HG03460 (cell line): ENCODE measurements around the gene ZNRF1.
"Not testable (repeated sequence)": the region's sequence is repeated elsewhere in the genome, so short reads cannot be mapped to it uniquely, and the experiment has no call there.

Experiments used
- ATAC-seq: cut with Tn5 transposase; IDR thresholded peaks from one replicate; pipeline ENCODE4 v1.9.1; 2021; ENCODE audit not compliant: unreplicated experiment

Gene ZNRF1

DNA sequence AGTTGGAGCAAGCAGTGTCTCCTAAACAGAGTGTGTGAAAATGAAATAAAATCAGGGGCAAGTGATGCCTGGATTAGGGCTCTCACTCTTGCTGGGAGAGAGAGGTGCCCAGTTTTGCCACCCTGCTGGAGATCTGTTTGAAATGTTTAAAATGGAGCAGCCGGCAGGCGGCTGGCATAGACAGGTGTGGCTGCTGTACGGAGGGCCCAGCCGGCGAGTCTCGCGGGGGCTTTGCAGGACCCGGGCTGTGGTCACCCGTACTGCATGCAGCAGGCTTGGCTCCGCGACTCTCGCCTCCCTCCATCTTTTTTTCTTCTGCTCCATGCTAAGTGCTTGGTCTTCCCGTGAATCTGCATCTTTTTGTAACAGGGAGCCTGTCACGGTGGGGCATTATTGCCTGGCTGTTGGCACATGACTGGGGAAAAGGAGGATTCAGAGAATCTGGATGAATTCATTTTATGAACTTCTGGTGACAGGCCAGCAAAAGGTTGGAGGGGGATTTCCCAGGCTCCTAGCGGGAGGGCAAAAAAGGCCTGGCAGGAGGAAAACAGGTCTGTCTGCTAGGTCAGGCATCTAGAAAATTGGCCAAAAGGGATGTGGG, 1.8 kb downstream of the ZNRF1 start:
- no peak for ATAC-seq

DNA sequence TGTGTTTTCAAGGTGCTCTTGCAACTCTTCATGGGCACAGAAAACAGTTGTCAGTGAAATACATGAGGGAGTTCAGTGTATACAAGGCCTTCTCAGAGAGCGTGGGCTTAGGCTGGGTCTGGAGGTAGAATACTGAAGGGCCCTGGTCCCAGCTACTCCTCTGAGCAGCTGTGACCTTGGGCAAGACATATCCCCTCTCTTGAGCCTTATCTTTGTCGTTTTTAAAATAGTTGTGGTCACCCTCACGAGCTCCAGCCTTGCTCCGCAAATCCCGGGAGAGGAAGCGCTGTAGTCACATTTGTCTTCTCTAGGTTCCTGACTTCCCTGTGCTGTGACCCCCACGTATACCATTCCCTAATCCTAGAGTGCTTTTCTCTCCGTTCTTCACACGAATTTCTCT, 3.6 kb downstream of the ZNRF1 start:
- no peak for ATAC-seq

DNA sequence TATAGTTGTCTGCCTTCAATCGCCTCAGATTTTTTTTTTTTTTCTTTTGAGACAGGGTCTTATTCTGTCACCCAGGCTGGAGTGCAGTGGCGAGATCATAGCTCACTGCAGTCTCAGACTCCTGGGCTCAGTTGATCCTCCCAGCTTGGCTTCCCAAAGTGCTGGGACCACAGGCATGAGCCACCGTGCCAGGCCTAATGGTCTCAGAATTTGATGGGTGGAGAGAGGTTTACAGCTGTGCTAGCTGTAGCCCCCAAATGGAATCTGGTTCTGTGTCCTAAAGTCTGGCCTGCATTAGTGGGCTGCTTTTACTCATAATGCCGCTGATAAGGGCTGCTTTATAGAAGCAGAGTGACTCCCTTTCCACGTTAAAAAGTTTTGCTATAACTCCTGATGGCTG, 5.1 kb downstream of the ZNRF1 start:
- ATAC-seq = no peak

DNA sequence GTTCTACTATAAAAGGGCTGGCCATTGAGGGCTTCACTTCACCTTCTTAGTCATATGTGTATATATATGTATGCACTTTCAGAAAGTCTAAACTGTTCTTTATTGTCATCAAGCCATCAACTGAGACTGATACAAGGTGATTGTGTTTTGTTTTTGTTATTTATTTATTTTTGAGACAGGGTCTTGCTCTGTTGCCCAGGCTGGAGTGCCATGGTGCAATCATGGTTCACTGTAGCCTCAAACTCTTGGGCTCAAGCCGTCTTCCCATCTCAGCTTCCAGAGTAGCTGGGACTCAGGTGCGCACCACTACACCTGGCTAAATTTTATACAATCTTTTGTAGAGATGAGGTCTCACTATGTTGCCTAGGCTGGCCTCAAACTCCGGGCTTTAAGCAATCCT, 5.6 kb downstream of the ZNRF1 start:
- no peak for ATAC-seq

DNA sequence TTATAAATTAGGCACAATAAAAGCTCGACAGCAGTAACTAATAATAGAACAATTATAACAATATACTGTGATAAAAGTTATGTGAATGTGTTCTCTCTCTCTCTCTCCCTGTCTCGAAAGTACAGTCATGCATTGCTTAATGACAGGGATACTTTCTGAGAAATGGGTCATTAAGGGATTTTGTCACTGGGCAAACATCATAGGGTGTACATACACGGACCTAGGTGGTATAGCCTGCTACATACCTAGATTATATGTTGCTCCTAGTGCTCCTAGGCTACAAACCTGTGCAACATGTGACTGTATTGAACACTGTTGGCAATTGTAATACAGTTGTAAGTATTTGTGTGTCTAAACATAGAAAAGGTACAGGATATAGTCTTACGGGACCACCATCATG, 6.9 kb downstream of the ZNRF1 start:
- no peak for ATAC-seq

DNA sequence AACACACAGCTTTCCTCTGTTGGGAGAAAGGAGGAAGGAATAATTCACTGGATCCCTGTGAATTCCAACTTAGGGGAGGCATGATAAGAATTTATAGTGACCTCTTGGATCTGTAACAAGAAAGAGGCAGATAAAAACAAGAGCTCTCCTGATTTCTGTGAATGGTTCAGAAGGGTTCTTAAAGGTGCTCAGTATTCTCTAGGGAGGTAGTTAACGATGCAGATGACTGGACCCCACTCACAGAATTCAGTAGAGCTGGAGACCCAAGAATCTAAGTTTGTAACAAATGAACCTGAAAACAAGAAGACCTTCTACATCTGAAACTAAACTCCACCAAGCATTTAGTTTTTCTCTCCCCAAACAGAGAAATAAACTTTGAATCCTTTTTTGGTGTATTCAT, 8.6 kb downstream of the ZNRF1 start:
- ATAC-seq = no peak

DNA sequence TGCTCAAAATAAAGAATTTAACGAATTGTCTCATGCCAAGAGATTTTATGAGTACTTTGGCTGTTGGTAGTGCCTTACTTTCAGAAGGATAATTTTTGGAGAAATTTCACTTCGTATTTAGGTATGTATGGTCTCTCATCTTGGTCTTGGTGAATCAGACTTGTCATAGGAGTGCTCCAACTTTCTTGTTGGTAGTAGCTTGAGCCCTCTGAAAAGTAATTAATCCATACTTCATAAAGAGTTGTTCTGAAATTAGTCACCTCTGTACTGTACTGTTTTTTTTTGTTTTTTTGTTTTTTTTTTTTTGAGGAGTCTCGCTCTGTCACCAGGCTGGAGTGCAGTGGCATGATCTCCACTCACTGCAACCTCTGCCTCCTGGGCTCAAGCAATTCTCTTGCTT, 11.6 kb downstream of the ZNRF1 start:
- no peak for ATAC-seq

DNA sequence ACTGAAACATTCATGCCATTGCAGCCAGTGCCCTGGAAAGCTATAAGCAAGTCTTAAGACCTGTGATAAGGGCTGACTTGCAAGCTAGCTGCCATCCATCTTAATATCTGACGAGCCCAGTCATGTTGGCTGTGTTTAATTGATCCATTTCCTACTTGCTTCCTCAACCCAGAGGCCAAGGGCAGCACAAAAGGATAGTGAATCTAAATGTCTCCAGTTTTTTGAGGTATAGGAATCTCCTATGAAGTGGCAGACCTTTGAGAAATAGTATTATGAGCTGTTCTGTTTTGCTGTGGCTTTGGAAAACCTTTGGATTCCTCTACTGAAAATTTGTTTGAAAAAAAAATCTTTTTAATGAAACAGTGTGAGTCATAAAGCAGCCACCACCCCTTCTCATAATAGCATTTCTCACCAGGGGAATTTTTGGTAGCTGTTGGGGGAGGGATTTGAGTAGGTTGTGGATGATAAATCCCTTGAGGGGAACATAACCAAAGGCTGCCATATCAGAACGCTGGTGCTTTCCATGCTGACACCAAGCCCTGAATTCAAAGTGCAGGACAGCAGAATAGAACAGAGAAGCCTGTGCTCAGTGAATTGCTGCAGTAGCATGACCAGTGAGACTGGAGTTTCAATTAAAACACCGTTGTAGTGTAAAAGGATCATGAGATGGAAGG, 12.9 kb downstream of the ZNRF1 start:
- peak; percentile 53 for ATAC-seq

DNA sequence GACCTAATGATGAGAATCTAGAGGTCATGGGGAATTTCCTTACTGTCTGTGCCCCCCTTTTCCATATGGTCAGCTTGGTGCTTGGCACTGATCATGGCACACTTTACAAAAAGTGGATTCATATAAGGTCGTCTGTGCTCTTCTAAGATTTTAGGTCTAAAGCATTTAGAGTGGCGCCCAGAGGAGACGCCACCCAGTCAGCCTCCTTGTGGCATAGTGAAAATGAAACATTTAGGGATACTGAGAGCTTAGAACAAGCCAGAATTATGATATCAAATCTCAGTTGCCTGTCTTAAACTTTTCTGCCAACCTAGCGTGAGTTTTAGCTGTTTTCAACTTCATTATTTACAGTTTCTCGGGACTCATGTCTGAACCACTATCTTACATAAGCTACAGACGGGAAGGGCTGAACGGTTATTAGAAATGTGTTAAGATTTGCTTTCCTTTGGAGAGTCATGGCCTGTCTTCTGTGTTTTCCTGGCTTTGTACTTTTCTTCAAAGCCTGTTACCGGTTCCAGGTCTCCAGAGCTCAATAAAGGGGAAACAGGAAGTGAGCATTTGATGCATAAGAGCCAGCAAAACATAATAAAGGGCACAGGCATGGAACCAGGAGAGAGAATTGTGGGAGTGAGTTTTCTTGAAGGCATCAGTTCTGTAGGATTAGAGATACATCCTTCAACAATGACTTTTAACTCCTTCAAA, 13.7 kb downstream of the ZNRF1 start:
- peak; percentile 22 for ATAC-seq

DNA sequence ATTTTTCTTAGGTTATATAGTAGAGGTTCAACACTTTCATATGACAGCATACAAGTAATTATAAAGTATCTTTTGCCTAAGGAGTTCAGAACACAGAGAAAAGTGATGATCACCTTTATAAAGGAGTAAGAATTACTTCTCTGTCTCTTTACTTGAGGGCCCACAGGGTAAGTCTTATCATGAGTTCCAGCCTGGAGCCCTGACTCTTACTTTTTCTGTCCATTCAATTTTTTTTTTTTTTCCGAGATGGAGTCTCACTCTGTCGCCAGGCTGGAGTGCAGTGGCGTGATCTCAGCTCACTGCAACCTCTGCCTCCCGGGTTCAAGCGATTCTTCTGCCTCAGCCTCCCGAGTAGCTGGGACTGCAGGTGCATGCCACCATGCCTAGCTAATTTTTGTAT, 14.3 kb downstream of the ZNRF1 start:
- not testable (repeated sequence) for ATAC-seq

DNA sequence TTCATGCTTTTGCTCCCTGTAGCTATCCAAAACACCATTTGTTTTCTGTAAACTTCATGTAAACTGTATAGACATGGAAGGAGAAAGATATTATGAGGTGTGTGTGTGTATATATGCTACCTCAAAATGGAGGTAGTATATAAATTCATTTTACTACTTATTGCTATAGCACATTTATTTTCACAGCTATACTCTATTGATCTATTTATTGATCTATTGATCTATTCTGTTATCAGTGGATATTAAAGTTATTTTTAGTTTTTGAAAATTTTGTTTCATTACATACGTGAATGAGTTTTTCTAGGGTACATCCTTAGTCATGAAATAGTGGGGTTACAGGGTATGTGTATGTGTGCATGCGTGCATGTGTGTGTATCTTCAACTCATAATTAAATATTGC, 15.5 kb downstream of the ZNRF1 start:
- no peak for ATAC-seq

DNA sequence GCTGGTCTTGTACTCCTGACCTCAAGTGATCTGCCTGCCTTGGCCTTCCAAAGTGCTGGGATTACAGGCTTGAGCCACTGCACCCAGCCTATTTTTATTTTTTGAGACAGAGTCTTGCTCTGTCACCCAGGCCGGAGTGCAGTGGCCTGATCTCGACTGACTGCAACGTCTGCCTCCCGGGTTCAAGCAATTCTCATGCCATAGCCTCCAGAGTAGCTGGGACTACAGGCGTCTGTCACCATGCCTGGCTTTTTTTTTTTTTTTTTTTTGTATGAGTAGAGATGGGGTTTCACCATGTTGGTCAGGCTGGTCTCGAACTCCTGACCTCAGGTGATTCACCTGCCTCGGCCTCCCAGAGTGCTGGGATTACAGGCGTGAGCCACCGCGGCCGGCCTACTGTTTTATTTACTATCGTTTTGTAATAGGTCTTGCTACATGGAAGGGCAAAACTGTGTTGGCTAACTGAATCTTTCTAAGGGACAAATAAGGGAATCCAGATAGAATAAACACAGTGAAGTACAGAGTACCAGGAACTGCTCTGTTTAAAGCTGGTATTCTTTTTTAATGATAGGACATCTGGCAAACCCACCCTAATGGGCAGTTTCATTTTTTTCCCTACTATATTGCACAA, 17.7 kb downstream of the ZNRF1 start:
- ATAC-seq = not testable (repeated sequence)

DNA sequence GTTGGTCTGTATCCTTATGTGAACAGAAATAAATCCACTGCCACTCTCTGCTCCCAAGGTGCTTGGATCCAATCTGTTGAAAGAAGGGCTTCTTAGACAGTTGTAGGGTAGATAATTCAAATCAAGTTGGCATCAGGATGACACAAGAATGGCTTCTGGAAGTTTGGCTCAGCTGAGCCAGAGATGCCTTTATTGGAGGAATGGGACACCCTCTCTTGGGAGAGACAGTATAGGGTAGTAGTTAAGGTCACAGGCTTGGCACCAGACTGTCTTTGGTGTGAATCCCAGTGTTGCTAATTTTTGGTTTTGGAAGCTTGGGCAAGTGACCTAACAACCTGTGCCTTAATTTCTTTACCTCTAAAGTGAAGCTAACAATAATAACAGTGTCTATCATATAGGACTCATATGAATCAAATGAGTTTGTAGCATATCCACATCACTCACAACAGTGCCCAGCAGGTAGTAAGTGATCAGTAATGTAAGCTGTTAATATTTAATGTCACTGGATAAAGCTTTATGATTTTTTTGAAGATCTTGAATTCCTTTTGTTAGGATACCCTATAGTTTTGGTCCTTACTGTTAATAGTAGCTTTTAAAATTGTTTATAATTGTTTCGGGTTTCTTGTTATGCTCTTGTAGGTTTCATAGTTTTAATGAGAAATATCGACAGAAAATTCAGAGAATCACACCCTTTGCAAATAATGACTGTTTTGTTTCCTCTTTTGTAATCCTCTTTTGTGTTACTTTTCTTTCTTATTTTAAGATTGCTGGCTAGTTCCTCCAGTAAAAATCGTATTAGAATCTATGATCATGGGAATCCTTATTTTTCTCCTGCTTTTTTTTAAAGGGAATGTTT, 19.1 kb downstream of the ZNRF1 start:
- ATAC-seq = no peak

DNA sequence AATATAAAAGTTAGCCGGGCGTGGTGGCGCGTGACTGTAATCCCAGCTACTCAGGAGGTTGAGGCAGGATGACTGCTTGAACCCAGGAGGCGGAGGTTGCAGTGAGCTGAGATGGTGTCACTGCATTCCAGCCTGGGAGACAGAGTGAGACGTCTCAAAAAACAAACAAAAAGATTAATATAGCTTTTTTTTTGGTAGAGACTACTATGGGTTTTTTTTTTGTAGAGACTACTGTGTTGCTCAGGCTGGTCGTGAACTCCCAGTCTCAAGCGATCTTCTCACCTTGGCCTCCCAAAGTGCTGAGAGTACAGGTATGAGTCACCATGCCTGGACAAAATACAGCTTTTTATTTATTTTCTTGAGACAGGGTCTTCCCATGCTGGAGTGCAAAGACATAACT, 20.2 kb downstream of the ZNRF1 start:
- no peak for ATAC-seq

DNA sequence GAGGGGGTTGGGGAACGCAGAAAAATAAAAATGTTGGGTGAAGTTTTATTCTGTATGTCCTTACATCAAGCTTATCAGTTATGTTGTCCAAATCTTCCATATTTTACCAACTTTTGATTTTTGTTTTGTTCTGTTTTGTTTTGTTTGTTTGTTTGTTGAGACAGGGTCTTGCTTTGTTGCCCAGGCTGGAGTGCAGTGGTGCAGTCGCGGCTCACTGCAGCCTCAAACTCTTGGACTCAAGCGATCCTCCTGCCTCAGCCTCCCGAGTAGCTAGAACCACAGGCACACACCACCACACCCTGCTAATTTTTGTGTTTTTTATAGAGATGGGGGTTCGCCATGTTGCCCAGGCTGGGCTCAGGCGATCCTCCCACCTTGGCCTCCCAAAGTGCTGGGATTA, 20.8 kb downstream of the ZNRF1 start:
- no peak for ATAC-seq

DNA sequence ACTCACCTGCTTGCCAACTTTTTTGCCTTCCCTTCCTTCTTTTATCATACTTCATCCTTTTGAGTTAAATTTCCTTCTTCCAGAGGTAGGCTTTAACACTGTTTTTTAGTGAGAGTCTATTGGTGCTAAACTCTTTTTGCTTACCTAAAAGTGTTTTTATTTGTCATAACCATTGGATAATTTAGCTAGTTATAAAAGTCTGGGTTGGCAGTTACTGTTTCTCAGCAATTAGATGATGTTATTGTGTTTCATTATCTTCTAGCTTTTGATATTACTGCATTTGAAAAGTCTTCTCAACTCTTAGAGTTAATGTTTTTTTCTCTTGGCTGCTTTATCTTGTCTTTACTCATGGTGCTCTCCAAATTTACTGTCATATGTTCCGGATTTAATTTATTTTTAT, 22.6 kb downstream of the ZNRF1 start:
- no peak for ATAC-seq

DNA sequence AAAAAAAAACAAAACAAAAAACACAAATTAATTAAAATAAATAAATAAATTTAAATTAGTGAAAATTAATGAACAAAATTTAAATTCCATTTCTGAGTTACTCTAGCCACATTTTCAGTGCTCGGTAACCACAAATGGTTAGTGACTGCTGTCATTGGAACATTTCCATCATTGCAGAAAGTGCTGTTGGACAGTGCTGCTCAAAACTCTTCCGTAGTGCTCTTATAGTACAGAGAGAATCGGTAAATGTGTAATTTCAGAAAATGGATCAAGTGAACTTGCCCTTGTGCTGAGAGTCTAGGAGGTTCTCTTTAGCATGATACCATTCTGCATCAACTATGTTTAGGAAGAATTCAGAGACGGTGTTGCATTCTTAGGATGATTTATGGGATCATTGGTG, 23.7 kb downstream of the ZNRF1 start:
- ATAC-seq = no peak

DNA sequence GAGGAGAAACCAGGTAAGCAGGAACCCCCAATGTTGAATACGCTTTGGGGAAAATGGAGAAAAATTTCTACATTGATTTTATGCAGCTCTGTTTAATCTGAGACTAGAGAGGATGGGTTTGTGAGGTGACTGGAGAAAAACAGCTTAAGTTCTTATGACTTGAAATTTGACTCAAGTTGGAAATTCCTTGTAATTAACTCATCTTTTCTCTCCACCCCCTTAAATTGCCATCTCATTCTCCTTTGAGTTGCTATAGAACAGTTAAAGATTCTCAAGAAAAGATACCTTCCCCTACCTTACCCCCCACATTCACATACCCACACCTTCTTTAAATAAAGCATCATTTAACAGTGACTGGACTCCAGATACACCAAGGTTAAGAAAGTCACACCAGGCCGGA, 24.2 kb downstream of the ZNRF1 start:
- ATAC-seq = no peak

DNA sequence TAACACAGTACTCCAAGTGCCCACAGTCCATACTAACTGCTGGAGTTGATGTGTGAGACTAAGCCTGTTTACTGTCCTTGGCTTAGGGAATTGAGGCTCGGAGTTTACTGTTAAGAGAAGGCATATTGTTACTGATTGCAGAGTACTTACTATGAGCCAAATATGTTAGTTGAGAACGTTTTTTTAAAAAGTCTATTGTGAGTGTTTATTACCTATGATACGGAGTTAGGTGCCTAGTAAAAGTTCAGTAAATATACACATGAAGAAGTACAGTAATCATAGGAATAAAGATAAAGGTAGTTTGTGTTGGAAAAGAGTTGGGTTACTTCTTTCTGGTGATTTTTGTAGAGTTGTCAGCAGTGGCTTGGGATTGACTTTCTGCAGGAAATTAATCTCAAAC, 25.4 kb downstream of the ZNRF1 start:
- no peak for ATAC-seq

DNA sequence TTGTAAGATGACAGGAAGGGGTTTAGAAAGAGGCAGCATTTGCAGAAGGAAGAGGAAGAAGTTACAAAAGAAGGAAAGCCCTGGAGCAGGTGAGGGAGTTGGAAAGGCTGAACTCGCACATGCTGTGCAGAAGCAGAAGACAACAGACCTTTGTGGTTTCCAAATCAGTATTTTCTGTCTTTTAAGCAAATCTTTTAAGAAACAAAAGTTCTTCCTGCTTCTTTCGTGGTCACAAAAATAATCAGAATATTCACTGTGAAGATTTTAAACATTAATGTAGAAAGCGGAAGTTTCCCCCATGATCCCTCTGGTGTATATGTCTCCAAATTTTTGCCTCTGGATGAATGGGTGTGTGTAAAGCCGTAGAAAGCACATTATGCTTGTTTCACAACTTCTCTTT, 25.8 kb downstream of the ZNRF1 start:
- peak; percentile 50 for ATAC-seq

DNA sequence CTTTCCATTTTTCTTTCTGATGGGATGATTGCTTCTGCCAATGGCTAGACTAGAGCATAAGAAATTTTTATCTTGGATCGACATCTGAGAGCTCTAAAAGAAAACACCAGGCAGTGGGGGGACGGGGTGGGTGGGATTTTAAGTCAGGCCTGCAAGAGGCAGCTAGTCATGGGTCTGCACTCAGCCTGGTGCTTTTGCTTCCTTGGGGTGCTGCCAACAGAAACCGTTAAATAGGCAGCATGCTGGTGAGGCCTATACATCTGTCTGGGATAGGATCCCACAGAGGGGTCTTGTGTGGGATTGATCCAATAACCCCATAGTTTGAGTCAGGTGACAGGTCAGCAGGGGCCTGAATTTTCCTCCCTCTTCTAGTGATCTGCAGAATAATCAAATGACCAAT, 26.9 kb downstream of the ZNRF1 start:
- ATAC-seq = no peak
